ENCODE results near the gene EPHA3. TPM values are rescaled to one million over a fixed set of nuclear protein-coding genes. Genes with fewer than 3 reads are reported as not detected.

EPHA3 gene
- under 1 TPM; under 0.01 to 0.33 TPM for total RNA-seq

GRCh38 chr3:89107461-89108290 lies at the start of gene EPHA3:
Gene EPHA3 (plus strand): TSS chr3:89107621. CDS start chr3:89107749, 128 bp downstream.

All from melanocyte of skin (primary cell).